ENCODE measurements around the gene GIT1.

DNA sequence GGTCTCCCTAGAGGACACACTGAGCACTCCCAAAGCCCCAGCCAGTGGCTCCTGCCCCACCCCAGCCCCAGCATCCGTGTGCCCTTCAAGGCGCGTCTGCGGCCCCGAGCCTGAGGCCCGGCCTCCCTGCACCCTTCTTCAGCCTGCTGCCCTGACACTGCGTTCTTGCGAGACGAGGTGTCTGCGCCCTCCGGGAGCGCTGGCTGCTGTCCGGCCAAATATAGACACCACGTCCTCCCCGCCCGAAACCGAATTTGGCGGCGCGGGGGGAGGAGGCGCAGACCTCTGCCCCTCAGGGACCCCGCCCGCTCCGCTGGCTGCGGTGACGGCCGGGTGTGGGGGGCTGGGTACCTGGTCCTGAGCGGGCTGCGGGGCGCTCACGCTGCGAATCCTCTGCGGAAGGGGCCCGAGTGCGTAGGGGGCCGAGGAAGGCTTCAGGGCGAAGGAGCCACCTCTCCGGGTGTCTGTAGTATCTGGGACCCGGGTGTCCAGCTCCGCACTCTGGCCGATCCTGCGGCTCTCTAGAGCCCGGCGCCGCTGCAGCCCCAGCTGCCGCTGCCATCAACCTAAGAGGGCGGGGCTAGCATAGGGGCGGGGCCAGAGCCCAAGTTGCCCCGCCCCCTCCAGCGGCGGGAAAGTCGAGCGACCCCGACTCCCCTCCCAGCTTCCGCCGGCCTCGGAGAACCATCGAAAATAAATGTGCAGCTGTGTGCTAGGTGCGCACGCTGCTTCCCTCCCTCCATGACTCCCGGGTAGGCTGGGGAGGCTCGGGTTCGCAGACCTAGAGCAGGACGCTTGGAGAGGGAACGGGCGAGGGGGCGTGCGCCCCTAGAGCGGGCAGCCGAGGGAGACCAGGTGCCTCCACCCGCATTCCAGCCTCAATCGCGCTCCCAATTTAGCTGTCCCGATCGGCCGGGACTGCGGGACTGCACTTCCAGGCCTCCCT is 33.2 kb upstream of the GIT1 start, which contains the start of gene CORO6:
- TF ChIP-seq POLR2A (IDR thresholded peaks at IDR 0.05; ENCODE audit: low read depth, low read length) (no peak), POLR2AphosphoS5 (IDR thresholded peaks at IDR 0.05; ENCODE audit: insufficient read depth, low read depth, low read length) (peak; percentile 48), EZH2 (IDR thresholded peaks at IDR 0.05; ENCODE audit: borderline replicate concordance, low read depth, low read length, severe bottlenecking) (no peak), JUN (IDR thresholded peaks at IDR 0.05; ENCODE audit: borderline replicate concordance, insufficient read depth, insufficient read length, low read depth) (no peak), FOS (IDR thresholded peaks at IDR 0.05; ENCODE audit: borderline replicate concordance, insufficient read depth, low read length) (no peak)
- TF ChIP-seq, protein P1, sequence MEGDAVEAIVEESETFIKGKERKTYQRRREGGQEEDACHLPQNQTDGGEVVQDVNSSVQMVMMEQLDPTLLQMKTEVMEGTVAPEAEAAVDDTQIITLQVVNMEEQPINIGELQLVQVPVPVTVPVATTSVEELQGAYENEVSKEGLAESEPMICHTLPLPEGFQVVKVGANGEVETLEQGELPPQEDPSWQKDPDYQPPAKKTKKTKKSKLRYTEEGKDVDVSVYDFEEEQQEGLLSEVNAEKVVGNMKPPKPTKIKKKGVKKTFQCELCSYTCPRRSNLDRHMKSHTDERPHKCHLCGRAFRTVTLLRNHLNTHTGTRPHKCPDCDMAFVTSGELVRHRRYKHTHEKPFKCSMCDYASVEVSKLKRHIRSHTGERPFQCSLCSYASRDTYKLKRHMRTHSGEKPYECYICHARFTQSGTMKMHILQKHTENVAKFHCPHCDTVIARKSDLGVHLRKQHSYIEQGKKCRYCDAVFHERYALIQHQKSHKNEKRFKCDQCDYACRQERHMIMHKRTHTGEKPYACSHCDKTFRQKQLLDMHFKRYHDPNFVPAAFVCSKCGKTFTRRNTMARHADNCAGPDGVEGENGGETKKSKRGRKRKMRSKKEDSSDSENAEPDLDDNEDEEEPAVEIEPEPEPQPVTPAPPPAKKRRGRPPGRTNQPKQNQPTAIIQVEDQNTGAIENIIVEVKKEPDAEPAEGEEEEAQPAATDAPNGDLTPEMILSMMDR (IDR thresholded peaks at IDR 0.05; ENCODE audit: extremely low read depth in 1 of 2, insufficient read depth in 1 of 2, low read depth in 1 of 2, low read length in 2 of 2): no peak
- TF ChIP-seq, protein P2, sequence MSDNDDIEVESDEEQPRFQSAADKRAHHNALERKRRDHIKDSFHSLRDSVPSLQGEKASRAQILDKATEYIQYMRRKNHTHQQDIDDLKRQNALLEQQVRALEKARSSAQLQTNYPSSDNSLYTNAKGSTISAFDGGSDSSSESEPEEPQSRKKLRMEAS (IDR thresholded peaks at IDR 0.05; ENCODE audit: insufficient read depth, insufficient read length): no peak
